HepG2 (cell line): Measurements from ENCODE around the gene FMO2. TPM values are rescaled to one million over a fixed set of nuclear protein-coding genes. Genes with fewer than 3 reads are reported as not detected.

ENCODE experiments used
- ATAC-seq: fragments of 200-7000 bp; cut with Tn5 transposase; 3 replicates; pipeline ENCODE4 v1.9.1; 2020; ENCODE audit warnings: mild to moderate bottlenecking, moderate library complexity
- BruUV-seq: library from RNA; stranded (reverse); fragments of 400-500 nt; replicated peaks from 2 replicates; lab custom pipeline; 2021; lab: Mats Ljungman, UMichigan
- CTCF ChIA-PET: fragments of 300-600 bp; formaldehyde crosslinking; extraction: SDS; loops from one replicate; lab custom pipeline; 2021; ENCODE audit warnings: low total read pairs, inconsistent platforms, low intra/inter-chr PET ratio; lab: Yijun Ruan, JAX
- POLR2A ChIA-PET: fragments of 350-600 bp; sonication (Branson Sonifier 250); formaldehyde crosslinking; loops from one replicate; lab custom pipeline; 2020; ENCODE audit warnings: antibody characterized with exemption, inconsistent platforms; lab: Yijun Ruan, JAX
- DNase-seq: peaks from one replicate; pipeline ENCODE4 v3.0.0-alpha.2; 2015; ENCODE audit warnings: low spot score
- FAIRE-seq: peaks from 3 replicates; lab custom pipeline; 2011; peaks lifted over from hg19 to GRCh38; lab: Jason Lieb, UNC
- H2AFZ ChIP-seq: one replicate; pipeline ENCODE4 v1.6.1; 2011; ENCODE audit warnings: low read length, inconsistent platforms
- H3K27ac ChIP-seq: fragments of 300-600 bp; 3 replicates; pipeline ENCODE4 v1.8.0; 2011; ENCODE audit warnings: mixed run types, mild to moderate bottlenecking, mixed read lengths, low read length, inconsistent platforms; ENCODE audit not compliant: insufficient read depth; ENCODE audit errors: extremely low read length
- H3K27me3 ChIP-seq, 2 experiments: fragments of 200-600 bp in 1 of 2; 2 replicates in 1 of 2; 3 replicates in 1 of 2; pipeline versions ENCODE4 v1.6.0 to v1.8.0; 2011; ENCODE audit warnings: low read length in 2 of 2, mild to moderate bottlenecking in 2 of 2, moderate library complexity in 2 of 2, inconsistent platforms in 1 of 2; ENCODE audit not compliant: insufficient read depth in 2 of 2, control insufficient read depth in 1 of 2
- H3K36me3 ChIP-seq, 2 experiments: fragments of 200-600 bp in 1 of 2; replicated peaks in 1 of 2; 2 replicates in 1 of 2; 3 replicates in 1 of 2; pipeline versions ENCODE4 v1.5.1 to v1.8.0; 2011; ENCODE audit warnings: low read length in 2 of 2, inconsistent platforms in 1 of 2; ENCODE audit not compliant: insufficient read depth in 2 of 2, control insufficient read depth in 1 of 2
- H3K4me1 ChIP-seq: 2 replicates; pipeline ENCODE4 v1.5.1; 2012; ENCODE audit warnings: low read length, inconsistent platforms; ENCODE audit not compliant: insufficient read depth
- H3K4me2 ChIP-seq: 2 replicates; pipeline ENCODE4 v1.6.0; 2011; ENCODE audit warnings: low read depth, low read length, inconsistent platforms
- H3K4me3 ChIP-seq, 3 experiments: fragments of 200-600 bp in 1 of 3; sonication (generic), shearing (Covaris generic) in 1 of 3; replicated peaks in 1 of 3; 2 replicates each; pipeline ENCODE4 v1.5.1; 2011 to 2016; ENCODE audit warnings: low read length in 3 of 3, inconsistent platforms in 2 of 3, low read depth in 2 of 3, mild to moderate bottlenecking in 2 of 3, control low read depth in 1 of 3, mixed read lengths in 1 of 3; ENCODE audit not compliant: insufficient read depth in 1 of 3
- H3K79me2 ChIP-seq: one replicate; pipeline ENCODE4 v1.6.1; 2011; ENCODE audit warnings: low read length, inconsistent platforms; ENCODE audit not compliant: insufficient read depth
- H3K9ac ChIP-seq: 2 replicates; pipeline ENCODE4 v1.6.0; 2011; ENCODE audit warnings: mild to moderate bottlenecking, low read depth, low read length, inconsistent platforms; ENCODE audit not compliant: insufficient read depth
- H3K9me3 ChIP-seq: 2 replicates; pipeline ENCODE4 v1.5.1; 2012; ENCODE audit warnings: mild to moderate bottlenecking, low read length
- H4K20me1 ChIP-seq: 2 replicates; pipeline ENCODE4 v1.6.0; 2011; ENCODE audit warnings: inconsistent platforms, mild to moderate bottlenecking, low read length, moderate library complexity; ENCODE audit not compliant: insufficient read depth
- ARID5B ChIP-seq: IDR thresholded peaks from 2 replicates; pipeline ENCODE4 v1.4.0; 2020; ENCODE audit warnings: mild to moderate bottlenecking, missing genetic modification reagents
- ATRX ChIP-seq: sonication (generic); formaldehyde crosslinking; IDR thresholded peaks from 2 replicates; pipeline ENCODE4 v1.4.0; 2020; ENCODE audit warnings: missing genetic modification reagents, borderline replicate concordance
- IRF2 ChIP-seq: IDR thresholded peaks from 2 replicates; pipeline ENCODE4 v1.6.1; 2018; ENCODE audit warnings: missing genetic modification reagents, missing compliant biosample characterization
- MNT ChIP-seq: fragments of 450-650 bp; IDR thresholded peaks from 2 replicates; pipeline ENCODE4 v1.6.1; 2016
- ZNF12 ChIP-seq: sonication (generic); formaldehyde crosslinking; IDR thresholded peaks from 2 replicates; pipeline ENCODE4 v1.5.0; 2020; ENCODE audit warnings: missing genetic modification reagents
- ZNF746 ChIP-seq: sonication (generic); formaldehyde crosslinking; IDR thresholded peaks from 2 replicates; pipeline ENCODE4 v1.8.0; 2022; ENCODE audit warnings: mild to moderate bottlenecking, missing genetic modification reagents
- ZNF772 ChIP-seq: sonication (generic); formaldehyde crosslinking; IDR thresholded peaks from 2 replicates; pipeline ENCODE4 v1.5.0; 2020; ENCODE audit warnings: mild to moderate bottlenecking, missing genetic modification reagents
- WGBS: methylation state at CpG from one replicate; pipeline ENCODE4 v1.1.6; 2017; ENCODE audit warnings: low lambda C conversion rate; 5-methylcytosine and 5-hydroxymethylcytosine counted together
- in situ Hi-C: cut with HindIII; loops from 2 replicates; pipeline ENCODE4 v1.10.0; 2017; ENCODE audit warnings: low pct_unique_long_range_greater_than_20kb; ENCODE audit not compliant: extremely low pct_ligation_motif_present
- intact Hi-C: fragments of 100-400 bp; cut with micrococcal nuclease; formaldehyde crosslinking; loops from one replicate; pipeline ENCODE4 v1.10.0; 2022; ENCODE audit not compliant: unreplicated experiment
- polyA plus RNA-seq, 8 experiments: library from polyadenylated mRNA; depleted of rRNA in 3 of 8; stranded (reverse) in 7 of 8; unstranded in 1 of 8; fragments of >200 nt; fragmentation: Illumina TruSeq in 4 of 8; extraction: Trizol in 4 of 8; gene quantifications; 2 replicates each; pipeline versions ENCODE4 v1.2.1 to v1.2.3, GENCODE V29; 2011 to 2016; ENCODE audit warnings: low read depth in 4 of 8, missing spikeins in 1 of 8, mixed read lengths in 1 of 8; ENCODE audit not compliant: insufficient read depth in 1 of 8
- total RNA-seq, 5 experiments: library from RNA; depleted of rRNA; stranded (reverse); fragments of >200 nt; fragmentation: Illumina TruSeq; extraction: Trizol; gene quantifications; 2 replicates each; pipeline ENCODE4 v1.2.3, GENCODE V29; 2016; ENCODE audit warnings: low read depth in 1 of 5

FMO2 gene
- total and polyA plus RNA-seq, 2 of the 13 experiments (the other 11 are each of a cell fraction or from before 2014, with no cell fraction given): not detected

GRCh38 chr1:171158551-171158950 lies 26.5 kb upstream of the FMO2 start:
- Histone ChIP-seq H3K36me3 (no peaks in the 10 kb centered on the region), H3K4me3 (no peak overlapping the region), H3K27ac (no peak overlapping the region), H3K4me2 (no peak overlapping the region), H2AFZ (no peak overlapping the region)
- BruUV-seq: no TSS peak
- no peak for ATAC-seq
- CTCF ChIA-PET: no interaction called here
- POLR2A ChIA-PET: no interaction called here
- in situ Hi-C loops: no loop called here
- no peak for TF ChIP-seq MNT
- TF ChIP-seq ARID5B (CRISPR knock-in tag): no peak
- no peak for TF ChIP-seq ATRX (CRISPR knock-in tag)
- TF ChIP-seq ZNF746: no peak
- no peak for TF ChIP-seq ZNF772 (CRISPR knock-in tag)
- no peak for TF ChIP-seq ZNF12
- TF ChIP-seq IRF2 (CRISPR knock-in tag): no peak
- TF ChIP-seq, all 625 proteins: peak for 0
- FAIRE-seq: no peak
- Histone ChIP-seq H3K79me2 (no peaks in the 10 kb centered on the region), H4K20me1 (no peaks in the 10 kb centered on the region), H3K9ac (no peak overlapping the region), H3K27me3 (no peaks in the 10 kb centered on the region), H3K9me3 (no peaks in the 10 kb centered on the region; the same call in 1 of the 2 replicates), H3K4me1 (peaks cover 22% of the 10 kb centered on the region)
- 71% methylated on average over 3 of the region's 3 CpGs for WGBS
- DNase-seq: no peak
- intact Hi-C loops: no loop called here
